GM18868 (cell line): ENCODE results near the gene RAB27A.
A peak's percentile ranks its signal among the peaks of the same experiment; 100 is the strongest.
"Not testable (repeated sequence)": the region's sequence is repeated elsewhere in the genome, so short reads cannot be mapped to it uniquely, and the experiment has no call there.

ENCODE experiments used
- ATAC-seq: cut with Tn5 transposase; IDR thresholded peaks from one replicate; pipeline ENCODE4 v1.9.1; 2021; ENCODE audit warnings: mild to moderate bottlenecking, moderate library complexity; ENCODE audit not compliant: unreplicated experiment

The RAB27A gene

DNA sequence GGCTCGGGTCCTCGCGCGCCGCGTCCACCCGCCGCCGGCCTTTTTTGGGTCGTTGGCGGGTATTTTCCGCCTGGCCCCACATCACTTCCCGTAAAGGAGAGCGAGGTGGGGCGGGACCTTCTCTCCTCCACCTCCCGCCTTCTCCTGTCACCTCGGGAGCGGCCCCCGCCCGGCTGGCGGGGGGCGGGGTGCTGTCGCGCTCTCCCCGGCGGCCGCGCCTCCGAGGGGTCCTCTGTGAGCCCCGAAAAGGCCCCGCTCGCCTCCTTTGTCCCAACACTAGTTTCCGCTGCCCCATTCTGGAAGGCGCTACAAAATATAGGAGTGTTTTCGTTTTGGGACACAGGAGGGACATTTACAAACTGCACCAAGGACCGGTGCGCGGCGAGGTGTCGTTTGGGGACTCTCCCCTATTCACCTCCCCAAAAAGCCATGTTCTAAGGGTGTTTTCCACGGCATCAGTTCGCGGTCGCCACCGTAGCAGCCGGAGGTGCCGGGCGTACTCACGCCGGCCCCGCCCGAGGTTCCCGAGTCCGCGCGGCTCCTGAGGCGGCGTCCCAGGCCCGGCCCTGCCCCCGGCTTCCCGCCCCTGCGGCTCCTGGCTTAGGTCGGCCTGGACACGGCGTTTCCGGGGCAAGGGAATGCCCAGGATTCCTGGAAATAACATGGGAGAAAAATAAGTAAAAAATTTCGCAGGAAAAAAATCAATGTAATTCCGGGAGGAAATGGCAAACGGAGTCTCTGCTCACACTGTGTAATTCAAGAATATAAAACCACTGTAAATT lies at the start of gene RAB27A:
Gene RAB27A (minus strand): TSS at position 68 of the 782 bp plus-strand sequence. CDS start 54,879 bp downstream, outside the sequence.
- ATAC-seq, result peak; percentile 72

DNA sequence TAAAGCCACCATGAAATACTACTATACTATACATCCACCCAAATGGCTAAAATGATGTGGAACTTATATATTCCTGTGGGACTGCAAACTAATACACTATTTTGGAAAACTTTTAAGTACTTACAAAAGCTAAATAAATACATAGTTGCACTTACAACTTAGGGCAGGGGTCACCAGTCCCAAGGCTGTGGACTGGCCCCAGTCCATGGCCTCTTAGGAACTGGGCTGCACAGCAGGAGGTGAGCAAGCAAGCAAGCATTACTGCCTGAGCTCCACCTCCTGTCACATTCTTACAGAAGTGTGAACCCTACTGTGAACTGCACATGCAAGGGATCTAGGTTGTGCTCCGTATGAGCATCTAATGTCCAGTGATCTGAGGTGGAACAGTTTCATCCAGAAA lies 47.5 kb upstream of the RAB27A start:
- no peak for ATAC-seq

DNA sequence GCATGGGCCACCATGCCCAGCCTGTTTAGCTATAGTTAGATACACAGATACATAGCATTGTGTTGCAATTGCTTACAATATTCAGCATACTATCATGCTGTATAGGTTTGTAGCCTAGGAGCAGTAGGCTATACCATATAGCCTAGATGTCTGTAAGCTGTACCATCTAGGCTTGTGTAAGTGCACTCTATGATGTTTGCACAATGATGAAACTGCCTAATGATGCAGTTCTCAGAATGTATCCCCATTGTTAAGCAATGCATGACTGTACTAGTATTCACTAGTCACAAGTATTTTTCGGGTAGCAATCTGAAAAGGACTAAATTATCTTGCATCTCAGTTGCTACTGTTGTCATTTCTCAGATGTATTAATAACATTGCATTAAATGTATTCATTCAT lies 45.4 kb upstream of the RAB27A start:
- ATAC-seq, result no peak

DNA sequence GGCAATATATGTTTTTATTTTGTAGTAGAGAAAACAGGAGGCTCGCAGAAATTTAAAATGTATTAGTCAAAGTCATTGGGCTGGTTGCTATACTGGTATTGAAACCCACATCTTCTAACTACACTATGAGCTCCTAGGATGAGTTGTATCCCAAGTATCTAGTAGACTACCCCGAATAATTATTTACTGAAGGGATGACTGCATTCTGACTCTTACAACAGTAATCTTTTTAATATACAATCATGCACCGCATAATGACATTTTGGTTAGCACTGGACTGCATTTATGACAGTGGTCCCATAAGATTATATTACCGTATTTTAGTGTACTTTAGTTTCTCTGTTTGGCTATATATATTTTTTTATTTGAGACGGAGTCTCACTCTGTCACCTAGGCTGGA lies 44.8 kb upstream of the RAB27A start:
- no peak for ATAC-seq

DNA sequence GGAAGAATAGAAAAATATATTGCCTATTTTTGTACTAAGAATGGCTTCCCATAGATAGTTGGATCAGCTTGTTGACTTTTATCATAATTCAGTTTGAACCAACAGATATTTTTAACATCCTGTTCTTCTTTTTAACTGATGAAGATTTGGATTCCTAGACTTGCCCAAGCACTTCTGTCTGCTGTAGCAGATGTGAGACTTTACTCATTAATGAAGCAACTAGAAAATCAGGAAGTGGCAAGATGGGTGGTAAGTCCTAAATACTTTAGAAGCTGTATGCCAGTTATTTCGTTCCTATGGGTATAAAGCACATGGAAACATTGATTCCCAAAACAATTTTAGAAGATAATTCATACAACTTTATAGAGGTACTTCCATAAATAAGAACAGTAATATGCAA lies 37.8 kb upstream of the RAB27A start:
- no peak for ATAC-seq

DNA sequence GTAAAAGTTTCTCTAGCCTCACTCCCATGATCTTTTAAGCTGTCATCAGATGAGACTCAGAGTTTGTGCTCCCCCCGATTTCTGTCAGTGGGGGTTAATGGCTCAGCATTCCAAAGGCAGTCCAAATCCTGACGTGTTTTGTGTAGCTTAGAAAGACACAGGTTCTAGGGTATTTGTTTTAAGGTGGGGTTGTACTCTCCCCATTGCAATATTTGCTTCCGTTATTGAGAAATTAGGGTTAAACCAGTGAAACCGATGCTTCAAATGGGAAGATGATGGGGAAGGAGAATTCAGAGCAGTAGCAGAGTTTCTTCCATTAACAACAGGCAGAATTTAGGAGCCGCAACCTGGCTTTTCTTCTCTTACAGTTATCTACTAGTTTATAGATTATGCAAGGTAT lies 32.9 kb upstream of the RAB27A start:
- no peak for ATAC-seq

DNA sequence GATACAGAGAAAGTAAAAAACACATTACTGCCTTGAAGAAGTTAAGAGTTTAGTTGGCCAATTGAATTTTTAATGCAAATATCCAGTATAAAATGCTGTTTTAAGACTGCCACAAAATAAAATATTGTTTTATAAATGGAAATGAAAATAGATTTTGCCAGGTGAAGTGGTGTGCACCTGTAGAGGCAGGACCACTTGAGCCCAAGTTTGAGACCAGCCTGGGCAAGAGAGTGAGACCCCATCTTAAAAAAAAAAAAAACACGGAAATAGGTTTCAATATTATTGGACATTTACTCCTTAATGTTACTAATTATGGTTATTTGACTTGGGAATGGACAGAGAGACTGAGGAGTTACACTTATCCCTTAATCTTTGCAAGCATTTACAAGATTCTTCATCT lies 31.4 kb upstream of the RAB27A start:
- no peak for ATAC-seq

DNA sequence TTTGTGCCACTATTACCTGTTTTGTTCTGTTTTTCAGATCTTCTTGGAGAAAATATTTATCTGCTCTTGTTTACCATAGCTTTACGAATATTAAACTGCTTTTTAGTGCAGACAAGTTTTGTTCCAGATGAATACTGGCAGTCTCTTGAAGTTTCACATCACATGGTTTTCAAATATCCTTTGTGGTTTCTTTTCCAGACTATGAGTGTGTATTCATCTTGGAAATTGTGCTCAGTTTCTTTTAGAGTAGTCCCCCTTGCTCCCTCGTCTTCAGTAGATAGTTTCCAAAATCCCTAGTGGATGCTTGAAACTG lies 30.6 kb upstream of the RAB27A start:
- ATAC-seq, result no peak

DNA sequence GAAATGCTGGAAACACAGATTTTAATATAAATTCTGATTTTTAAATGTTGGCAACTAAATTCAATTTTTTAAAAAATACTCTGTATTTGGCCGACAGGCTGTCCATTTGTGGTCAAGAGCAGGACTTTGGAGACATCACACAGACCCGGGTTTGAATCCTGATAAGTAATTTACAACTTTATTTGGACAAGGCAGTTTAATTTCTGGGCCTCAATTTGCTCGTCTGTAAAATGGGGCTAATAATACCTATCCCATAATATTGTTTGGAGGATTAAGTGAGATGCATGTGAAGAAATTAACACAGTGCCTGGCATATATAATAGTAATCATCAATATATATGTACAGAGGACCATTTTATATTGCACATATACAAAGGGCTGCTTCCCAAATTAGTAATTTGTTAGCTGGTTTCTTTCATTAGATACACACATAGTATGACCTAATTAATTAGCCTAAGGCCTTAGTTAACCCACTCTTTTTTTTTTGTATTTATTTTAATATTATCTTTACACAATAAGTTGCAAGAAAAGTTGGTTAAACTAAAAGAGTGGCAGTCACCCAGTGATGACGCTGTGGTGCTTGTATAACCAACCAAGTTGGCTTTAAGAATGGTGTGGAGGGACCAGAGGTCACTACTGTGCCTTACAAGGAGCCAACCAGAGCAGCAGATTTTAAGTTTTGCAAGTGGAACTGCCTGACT lies 30.1 kb upstream of the RAB27A start:
- peak; percentile 32 for ATAC-seq

DNA sequence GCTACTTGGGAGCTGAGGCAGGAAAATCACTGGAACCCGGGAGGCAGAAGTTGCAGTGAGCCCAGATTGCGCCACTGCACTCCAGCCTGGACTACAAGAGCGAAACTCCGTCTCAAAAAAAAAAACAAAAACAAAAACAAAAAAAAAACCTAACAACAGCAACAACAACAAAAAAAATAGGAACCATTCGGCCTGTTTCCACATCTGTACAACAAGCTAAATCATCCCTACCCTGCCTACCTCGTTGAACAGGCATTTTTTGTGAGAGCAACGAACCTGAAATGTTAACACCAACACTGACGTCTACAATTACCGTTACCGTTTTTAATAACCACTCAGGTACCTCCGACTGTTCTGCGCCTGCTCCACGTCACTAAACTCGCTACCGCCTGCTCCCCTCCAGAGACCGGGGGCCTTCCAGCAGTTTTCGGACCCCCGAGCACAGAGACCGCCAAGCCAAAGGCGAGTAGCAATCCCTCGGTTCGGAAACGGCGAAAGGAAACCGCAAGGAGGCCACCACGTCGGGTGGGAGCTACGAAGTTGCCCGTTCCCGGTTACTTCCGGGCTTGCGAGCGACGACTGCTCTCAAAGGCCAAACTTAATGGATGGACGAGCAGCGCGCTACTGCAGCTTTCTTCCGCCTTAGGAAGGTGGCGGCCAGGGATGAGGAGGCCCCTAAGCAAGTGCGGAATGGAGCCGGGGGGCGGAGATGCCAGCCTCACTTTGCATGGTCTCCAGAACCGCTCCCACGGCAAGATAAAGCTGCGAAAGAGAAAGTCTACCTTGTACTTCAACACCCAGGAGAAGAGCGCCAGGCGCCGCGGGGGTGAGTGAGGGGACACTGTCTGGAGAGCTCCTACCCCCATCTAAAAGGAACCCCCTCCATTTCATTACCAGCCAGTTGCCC lies 29.2 kb upstream of the RAB27A start, which contains the start of the genes PIGB and PIGBOS1:
Gene PIGB (plus strand): TSS at position 635 of the 907 bp plus-strand sequence. CDS start 29 bp downstream, at position 664.
Gene PIGBOS1 (minus strand): TSS at position 536 of the 907 bp plus-strand sequence. CDS start 1,331 bp downstream, outside the sequence.
- peak; percentile 93 for ATAC-seq

DNA sequence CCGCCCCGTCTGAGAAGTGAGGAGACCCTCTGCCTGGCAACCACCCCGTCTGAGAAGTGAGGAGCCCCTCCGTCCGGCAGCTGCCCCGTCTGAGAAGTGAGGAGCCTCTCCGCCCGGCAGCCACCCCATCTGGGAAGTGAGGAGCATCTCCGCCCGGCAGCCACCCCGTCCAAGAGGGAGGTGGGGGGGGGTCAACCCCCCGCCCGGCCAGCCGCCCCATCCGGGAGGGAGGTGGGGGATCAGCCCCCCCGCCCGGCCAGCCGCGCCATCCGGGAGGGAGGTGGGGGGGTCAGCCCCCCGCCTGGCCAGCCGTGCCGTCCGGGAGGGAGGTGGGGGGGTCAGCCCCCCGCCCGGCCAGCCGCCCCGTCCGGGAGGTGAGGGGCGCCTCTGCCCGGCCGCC lies 13.2 kb upstream of the RAB27A start:
- not testable (repeated sequence) for ATAC-seq

DNA sequence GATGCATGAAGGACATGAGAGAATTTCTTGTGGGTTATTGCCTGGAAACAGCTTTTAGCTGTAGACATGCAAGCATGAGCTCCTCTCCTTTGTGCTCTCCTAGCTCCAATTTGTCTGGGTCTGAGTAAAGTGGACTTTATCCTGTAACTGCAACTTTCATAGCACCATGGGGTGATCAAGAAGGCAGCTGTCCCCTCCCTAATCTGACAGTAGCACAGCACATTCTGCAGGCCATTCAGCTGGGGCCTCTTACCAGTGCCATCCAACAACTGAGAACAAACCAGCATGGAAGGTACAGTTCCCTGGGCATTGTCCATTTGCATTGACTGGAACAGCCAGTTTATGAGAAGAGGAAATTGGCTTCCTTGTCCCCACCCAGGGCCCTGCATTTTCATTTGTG lies 7.7 kb upstream of the RAB27A start:
- no peak for ATAC-seq

DNA sequence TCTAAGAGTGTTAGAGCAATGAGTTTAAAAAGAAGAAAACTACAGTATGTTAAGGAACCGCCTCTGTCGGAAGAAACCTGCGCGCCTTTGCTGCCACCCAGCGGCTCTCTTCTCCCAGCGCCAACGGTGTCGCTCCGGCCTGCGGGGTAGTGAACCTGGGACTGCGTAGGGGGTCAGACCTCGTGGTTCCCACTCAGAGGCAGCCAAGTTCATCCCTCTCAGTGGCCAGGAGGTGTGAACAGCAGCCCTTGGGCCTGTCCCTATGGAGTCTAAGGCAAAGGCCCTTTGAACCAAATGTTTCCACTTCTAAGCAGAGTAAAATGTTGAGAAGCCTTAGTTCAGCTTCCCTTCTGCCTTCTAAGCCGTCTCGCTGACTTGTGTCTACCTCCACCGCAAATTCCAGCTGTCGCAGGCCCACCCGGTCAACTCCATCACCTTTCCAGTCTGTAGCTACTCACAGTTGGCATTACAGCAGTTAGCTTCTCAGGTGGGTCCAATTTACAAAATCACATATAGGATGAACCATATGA lies 980 bp upstream of the RAB27A start:
- peak; percentile 79 for ATAC-seq

DNA sequence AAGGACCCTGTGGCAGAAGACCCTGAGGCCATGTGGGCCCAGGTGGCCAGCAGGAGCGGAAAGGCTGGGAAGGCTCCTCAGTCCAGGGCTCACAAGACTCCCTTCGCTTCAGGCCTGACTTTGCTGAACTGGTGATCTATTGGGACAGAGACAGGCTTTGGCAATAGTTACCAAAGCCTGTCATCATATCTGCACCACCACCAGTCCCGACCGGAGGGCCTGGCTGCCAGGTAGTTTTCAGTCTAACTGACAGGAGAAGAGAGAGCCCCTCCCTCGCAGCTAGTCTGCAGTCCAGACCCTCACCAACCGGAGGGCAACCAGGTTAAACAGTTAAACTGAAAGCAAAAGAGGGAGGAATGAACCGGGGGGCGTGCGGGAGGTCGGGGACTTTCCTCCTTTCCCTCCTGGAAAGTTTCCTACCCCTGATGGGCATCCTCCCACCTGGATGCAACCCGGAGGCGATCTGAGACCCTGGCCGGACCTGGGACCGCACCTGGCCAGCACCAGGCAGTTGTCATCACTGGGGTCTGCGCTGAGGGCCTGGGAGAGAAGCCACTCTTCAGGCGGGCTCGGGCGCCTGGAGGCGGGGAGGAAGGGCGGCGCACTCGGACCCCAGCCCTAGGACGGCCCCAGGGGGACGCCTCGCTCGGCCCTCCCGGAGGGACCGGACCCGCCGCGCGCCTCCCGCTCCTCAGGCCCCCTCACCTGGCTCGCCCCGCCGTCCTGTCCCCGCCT lies 435 bp downstream of the RAB27A start:
- peak; percentile 35 for ATAC-seq

DNA sequence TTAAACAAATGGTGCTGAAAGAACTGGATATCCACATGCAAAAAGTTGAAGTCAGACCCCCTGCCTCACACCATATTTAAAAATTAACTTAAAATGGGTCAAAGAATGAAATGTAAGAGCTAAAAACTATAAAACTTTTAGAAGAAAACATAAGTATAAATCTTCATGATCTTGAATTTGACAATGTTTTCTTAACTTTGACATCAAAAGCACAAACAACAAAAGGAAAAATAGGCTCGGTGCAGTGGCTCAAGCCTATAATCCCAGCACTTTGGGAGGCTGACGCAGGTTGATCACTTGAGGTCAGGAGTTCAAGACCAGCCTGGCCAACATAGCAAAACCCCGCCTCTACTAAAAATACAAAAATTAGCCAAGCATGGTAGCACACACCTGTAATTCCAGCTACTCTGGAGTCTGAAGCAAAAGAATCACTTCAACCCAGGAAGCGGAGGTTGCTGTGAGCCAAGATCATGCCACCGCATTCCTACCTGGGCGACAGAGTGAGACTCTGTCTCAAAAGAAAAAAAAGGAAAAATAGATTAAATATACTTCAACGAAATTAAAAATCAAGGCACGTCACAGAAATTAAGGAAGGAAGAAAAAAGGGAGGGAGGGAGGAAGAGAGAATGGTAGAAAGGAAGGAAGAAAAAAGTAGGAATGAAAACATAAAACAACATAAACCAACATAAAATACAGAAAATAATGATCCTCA lies 1.5 kb downstream of the RAB27A start:
- ATAC-seq, result no peak

DNA sequence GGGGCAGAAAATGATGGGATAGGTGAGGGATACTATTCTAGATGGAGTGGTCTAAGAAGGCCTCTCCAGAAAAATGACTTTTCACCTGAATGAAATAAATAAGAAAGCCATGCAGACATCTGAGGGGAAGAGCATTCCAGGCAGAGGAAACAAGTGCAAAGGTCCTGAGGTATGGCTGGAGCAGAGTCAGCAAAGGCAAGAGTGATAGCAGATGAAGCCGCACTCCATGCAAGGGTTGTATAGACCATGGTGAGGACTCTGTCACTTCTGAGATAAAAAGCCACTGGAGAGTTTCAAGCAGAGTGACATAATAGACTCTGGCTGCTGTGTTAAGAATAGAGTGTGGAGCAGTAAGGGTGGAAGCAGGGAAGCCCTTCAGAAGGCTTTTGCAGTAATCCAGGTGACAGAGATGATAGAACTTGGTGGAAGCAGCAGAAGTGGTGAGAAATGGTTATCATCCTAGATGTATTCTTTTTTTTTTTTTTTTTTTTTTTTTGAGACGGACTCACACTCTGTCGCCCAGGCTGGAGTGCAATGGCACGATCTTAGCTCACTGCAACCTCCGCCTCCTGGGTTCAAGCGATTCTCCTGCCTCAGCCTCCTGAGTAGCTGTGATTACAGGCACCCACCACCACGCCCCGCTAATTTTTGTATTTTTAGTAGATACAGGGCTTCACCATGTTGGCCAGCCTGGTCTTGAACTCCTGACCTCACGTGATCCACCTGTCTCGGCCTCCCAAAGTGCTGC lies 3.0 kb downstream of the RAB27A start:
- ATAC-seq, result not testable (repeated sequence)

DNA sequence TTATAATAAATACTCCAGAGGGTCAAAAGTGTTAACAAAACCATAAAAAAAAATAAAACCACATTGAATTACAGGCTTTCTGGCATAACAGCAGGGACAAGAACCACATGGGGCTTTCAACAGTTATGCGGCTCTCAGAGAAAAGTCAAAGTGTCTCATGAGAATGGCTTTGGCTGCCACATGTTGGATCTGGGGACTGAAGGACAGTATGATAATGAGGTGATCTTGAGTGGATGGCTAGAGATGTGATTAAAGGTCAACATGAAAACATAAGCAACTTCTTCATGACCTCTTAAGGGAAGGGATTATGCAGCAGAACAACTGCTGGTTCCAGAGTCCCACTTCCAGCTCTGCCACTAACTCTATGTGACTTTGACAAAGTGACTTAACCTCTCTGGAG lies 5.2 kb downstream of the RAB27A start:
- ATAC-seq, result no peak

DNA sequence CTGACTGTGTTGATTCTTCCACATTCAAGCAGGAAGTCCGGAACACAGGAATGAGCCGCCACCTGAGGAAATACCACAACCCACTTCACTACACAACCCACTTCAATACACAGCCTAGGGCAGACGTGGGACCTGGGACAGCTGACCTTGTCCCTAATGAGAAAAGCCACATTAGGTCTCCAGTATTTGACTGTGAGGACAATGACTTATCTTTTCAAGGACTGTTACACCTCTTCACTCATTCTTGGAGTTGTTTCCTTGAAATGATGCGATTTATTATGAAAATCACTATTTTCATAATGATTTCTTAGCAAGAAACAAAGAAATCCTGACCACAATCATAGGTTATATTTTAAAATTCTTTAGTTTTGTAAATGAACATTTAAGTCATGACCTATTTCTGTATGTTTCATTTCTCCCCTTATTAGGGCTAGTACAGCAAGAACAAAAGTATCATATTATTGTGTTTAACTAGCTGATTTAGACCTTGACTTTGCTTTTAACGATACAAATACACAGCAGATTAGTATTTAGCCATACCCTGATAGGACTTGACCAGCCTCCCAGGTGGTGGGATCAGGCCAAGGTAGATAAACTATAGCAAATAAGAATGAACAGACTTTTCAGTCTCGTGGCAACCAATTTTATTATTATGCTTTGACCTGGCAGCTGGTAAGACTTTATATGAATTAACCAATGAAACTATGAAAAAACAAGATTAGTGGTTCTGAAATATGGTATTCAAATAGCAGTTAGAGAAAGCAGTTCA lies 6.0 kb downstream of the RAB27A start:
- ATAC-seq, result no peak
